HG02759 (cell line): ENCODE results near the gene DDX3X.
"Not testable (repeated sequence)": the region's sequence is repeated elsewhere in the genome, so short reads cannot be mapped to it uniquely, and the experiment has no call there.

Experiments
- ATAC-seq: cut with Tn5 transposase; IDR thresholded peaks from one replicate; pipeline ENCODE4 v1.9.1; 2021; ENCODE audit warnings: mild to moderate bottlenecking, moderate library complexity; ENCODE audit not compliant: unreplicated experiment

Gene DDX3X

DNA sequence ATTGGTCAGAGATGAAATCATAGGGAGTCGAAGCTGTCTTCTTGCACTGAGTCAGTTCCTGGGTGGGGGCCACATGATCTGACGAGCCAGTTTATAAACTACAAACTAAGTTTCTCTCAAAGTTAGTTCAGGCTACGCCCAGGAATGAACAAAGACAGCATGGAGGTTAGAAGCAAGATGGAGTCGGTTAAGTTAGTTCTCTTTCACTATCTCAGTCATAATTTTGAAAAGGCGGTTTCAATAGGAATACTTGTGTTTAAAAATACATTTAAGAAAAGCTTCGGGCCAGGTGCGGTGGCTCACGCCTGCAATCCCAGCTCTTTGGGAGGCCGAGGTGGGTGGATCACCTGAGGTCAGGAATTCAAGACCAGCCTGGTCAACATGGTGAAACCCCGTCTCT lies 77.3 kb downstream of the DDX3X start:
- not testable (repeated sequence) for ATAC-seq

DNA sequence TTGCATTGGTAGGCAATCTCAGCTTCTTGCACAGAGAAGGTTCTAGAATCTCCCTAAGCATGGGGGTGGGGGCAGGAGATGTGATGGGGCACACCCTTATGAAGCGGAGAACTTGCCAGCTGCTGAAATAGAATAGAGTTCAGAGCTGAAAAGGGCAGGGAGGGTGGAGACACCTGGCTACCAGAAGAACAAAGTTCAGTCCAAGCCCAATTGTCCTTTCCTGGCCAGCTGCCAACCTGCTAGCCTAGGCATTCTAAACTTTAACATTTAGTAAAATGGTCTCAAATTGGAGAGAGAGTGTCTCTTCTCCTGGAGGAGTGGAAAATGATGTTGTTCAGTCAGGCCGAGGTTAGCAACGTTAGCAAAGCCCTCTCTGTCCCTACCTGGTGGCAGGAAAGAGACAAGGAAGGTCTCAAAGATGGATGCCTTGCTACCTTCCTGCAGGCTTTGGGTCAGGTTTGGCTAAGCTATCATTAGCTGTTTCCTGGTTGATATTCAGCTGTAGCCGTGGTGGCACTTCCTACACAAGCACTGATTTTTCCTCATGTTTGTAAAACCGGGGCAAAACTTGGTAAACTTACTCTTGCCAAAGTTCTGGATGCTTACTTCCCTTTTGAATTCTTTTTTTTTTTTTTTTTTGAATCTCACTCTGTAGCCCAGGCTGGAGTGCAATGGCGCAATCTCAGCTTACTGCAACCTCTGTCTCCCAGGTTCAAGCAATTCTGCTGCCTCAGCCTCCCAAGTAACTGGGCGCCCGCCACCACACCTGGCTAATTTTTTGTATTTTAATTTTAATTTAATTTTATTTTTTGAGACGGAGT lies 78.5 kb downstream of the DDX3X start:
- ATAC-seq = no peak
